HUDEP-2 (cell line): ENCODE measurements around the gene PTMA.

Experiments used
- DNase-seq, 76 experiments: peaks; one replicate each; lab custom pipeline; 2025; ENCODE audit not compliant: unreplicated experiment in 76 of 76; lab: John Stamatoyannopoulos, UW

The PTMA gene

DNA sequence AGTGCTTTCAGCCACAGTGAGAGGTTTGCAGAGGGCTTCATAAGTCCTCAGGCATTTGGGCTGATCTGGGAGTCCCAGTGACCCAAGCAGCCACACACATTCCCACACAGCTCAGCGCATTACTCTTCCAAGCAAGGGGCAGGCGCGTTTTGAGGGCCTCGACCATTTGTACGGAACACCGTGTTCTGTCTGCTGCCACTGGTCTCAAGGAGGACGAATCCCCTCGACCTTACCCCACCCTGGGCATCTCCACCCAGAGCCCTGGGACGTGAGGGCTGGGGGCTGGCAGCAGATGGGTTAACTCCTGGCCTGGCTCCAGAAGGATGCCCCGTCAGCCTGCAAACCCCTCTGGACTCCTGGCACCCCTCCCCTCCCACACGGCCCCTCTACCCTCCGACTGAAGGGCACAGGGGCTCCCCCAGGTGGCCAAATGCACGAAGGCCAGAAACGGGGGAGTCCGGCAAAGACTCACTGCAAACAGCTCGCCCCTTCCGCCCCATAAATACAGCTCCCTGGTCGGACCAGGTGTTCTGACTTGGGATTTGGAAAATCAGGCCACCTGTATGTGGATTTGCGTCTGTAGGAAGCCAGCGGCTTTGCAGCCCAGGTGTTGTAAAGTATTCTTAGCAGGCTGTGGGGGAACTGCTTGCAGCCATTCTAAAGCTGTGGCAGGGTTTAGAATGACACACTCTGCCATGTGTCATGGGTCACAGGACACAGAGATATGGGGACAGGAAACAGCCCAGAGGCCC lies 33.6 kb upstream of the PTMA start:
- DNase-seq = peak in 70 of 76 experiments; percentile 2 to 78 (median 58)

- DNase-seq = no peak
Measured at GRCh38 chr2:231676243-231676642, 32.1 kb upstream of the PTMA start.

GRCh38 chr2:231677632-231678104 lies 30.7 kb upstream of the PTMA start:
- peak in 71 of 76 experiments; percentile 14 to 86 (median 69) for DNase-seq

- peak in 18 of 76 experiments; percentile 2 to 42 (median 15) for DNase-seq
Measured at GRCh38 chr2:231679908-231680284, 28.4 kb upstream of the PTMA start.

- no peak for DNase-seq
Measured at GRCh38 chr2:231680285-231680991, 27.9 kb upstream of the PTMA start.

DNA sequence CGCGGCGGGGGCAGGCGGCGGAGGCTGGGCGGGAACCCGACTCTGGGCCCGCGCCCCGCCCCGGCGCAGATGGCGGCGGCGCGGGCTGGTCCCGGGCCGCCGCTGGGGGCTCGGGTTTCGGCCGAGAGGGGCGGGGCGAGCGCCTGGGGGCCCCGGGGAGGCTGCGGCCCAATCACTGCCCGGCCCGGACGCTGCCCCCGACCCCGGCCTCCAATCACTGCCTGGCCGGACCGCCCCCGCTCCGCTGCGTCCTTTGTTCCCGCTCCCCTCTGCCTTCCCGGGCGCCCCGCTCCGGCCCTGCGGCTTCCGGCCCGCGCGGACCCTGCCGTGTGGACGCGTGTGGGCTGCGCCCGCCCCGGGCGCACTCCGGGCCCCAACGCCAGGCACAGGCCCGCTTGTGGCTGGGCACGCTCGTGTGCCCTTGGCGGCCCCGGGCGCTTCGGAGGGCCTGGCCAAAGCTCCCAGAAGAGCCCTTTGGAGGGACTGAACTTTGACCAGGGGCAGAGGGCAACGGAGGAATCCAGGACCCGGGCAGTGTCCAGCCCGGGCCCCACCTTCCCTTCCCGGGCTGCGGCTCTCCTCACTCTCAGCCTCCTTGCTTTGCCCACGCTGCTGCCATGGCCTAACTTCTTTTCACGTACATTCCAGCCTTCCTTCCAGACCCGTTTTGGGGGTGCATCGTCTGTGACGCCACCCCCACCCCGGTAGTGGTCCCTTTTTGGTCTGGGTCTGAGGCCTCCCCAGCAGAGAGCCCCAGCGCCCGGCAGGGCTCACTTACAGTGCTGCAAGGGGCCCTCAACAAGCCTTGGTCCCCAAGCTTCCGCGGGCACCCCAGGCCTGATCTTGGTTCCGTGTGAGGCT lies 27.1 kb upstream of the PTMA start:
- no peak for DNase-seq

DNA sequence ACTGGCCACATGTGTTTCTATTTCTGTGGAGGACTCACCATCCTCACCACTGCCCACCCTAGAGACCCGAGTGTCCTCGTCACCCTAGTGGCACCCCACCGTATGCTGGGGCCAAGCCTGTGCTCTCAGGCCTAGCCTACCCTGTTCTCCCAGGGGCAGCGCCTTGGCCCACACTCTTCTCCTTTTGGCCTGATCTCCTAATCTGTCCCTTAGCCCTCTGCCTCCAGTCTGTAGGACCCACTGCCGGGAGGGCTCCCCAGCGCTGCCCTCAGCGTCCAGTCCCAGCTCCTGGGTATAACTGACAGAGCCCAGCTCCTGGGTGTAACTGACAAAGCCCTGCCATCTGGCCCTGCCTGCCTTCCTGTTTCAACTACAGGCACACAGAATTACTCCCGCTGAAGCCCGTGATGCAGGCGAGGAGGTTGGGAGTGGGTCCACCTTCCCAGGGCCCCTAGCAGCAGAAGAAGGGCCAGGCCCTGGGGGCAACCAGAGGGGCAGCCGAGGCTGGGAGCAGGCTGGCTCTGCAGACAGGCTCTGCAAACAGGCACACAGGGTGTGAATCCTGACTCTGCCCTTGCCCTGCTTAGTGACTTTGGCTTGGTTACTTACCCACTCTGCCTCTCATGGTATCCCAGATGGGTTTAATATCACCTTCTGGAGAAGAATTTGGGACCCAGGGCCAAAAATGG lies 25.6 kb upstream of the PTMA start:
- DNase-seq = no peak

GRCh38 chr2:231683292-231684235 lies 24.8 kb upstream of the PTMA start:
- peak in 1 of 76 experiments; percentile 28 for DNase-seq

GRCh38 chr2:231684314-231685223 lies 23.8 kb upstream of the PTMA start:
- DNase-seq = no peak

DNA sequence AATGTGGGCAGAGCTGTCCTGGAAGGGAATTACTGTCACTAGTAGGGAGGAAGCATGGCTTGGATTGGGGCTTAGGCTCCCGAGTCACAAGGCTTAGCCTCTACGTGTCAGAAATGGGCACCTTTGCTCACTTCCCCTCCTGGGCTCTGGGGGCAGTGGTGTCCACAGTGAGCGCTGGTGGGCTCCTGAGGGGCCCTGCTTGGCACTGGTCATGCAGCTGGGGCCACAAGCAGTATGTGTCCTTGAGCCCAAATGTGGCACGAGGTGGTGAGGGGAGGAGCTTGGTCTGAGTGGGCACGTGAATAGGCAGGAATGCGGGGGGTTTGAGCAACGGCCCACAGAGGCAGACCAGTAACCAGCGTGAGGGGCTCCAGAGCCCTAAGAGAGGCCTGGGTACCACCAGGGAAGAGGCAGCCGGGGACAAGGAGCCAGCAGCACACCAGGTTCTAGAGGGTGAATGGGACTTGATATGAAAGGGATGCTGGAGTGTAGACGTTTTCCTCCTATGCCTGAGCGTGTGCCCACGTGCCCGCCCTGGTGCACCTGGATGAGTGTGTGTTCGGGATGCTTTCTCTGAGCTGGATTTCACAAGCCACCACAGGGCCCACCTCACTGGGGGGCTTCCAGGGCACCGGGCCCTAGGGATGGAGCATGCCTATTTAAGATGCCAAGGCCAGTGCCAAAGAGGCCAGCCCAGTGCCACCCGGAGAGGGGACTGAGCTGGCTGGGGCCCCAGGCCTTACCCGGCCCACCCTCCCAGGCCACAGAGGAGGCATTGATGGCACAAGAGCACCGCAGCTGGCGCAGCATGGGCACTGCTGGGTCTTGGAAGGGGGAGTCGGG lies 22.8 kb upstream of the PTMA start:
- DNase-seq = peak in 4 of 76 experiments; percentile 2 to 16 (median 9)

- DNase-seq = no peak
Measured at GRCh38 chr2:231686192-231687100, 21.9 kb upstream of the PTMA start.

DNA sequence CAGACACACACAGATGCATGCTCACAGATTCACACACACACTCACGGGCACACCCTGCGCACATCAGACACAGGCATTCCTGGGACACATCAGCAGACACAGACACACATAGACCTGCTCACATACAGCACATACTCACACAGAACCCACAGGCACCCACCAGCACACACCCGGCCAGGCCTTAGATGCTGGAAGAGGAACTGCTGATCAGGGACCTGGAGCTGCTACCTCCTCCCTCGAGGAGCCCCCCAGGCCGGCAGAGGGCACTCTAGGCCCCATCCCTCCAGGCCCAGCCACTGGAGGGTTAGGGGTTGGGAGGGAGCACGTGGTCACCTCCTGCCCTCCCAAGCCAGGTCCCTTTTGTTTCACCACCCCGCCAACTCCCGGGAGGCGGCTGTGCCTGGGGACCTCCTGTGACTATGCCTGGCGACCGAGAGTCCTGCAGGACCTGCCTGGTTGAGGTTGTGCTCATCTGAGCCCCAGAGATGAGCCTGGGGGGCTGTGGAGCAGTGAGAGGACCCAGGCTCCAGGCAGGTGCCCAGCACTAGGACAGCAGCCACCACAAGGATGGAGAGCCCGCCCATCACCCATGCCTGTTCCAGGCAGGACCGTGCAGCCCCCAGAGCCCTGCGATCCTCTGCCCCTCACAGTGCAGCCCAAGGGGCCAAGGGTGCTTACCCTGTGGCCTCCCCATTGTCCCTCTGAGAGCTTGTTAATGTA lies 21.0 kb upstream of the PTMA start:
- DNase-seq = peak in 73 of 76 experiments; percentile 5 to 83 (median 63)

DNA sequence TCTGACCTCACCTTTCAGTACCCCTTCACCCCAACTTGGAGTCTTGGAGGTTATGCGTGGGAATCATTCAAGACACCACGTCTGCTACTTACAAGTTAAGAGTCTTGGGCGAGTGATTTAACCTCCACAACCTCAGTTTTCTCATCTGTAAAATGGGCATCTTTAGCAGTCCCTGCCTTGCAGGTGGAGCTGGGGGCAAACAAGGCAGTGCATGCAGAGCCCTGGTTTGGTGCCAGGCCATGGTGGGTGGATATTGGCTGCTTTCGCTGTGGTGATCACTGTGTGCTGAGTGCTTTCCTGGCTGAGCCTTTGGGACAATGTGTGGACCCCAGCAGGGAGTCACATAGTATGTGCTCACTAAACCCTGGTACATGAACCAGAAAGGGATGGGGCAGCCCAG lies 20.4 kb upstream of the PTMA start:
- DNase-seq = no peak

DNA sequence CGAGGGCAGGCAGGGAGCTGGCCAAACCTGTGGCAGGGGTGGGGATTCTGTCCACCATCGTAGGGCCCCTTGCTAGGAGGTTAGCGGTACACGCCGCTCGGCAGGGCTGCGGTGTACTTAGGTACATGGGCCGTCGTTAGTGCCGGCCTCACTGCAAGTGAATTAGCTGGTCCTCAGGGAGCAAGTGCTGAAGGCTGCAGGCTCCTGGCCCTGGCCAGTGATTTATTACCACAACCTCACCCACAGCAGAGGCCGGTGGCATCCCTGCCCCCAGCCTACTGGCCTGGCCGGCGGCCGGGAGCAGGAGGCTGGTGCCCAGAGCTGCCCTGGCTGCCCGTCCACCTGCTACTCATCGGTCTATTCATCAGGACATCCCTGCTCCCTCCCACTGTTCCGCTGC lies 19.6 kb upstream of the PTMA start:
- no peak for DNase-seq

DNA sequence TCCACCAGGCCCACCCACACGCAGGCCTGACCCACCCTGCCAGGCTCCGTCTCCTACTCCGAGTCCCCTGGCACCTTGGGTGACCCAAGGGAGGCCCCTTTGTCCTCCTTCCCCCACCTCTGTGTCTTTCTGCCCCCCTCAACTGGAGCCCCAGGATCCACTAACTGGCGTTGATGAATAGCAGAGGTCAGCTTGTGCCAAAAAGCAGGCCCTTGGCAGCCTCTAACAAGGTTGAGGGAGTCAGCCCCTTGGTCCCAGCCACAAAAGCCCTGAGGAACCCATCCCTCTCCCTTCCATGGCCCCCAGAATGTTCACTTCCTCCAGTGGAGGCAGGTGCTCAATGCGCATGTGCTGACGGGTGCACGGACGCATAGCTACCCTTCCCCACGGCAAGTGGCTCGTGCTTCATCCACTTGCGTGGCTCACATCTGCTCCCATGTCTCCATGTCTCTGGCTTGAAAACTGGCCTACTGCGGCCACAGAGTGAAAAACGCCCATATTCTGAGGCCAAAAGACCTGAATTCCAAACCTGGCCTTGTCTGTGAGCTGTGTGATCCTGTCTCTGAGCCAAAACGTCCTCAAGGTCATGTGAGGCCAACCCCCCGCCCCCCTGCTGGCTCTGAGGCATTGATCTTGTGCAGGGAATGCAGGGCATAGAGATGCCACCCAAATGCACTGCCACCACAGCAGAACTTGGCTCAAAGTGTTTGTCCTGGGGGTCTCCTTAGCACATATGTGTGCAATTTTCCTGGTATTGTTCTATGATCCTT lies 19.0 kb upstream of the PTMA start:
- DNase-seq = no peak
